ENCODE results near the gene TRPC1. TPM values are rescaled to one million over a fixed set of nuclear protein-coding genes. Genes with fewer than 3 reads are reported as not detected.

TRPC1 gene
- total RNA-seq, 1 donor from 2014 or later, result 21.8 TPM

DNA sequence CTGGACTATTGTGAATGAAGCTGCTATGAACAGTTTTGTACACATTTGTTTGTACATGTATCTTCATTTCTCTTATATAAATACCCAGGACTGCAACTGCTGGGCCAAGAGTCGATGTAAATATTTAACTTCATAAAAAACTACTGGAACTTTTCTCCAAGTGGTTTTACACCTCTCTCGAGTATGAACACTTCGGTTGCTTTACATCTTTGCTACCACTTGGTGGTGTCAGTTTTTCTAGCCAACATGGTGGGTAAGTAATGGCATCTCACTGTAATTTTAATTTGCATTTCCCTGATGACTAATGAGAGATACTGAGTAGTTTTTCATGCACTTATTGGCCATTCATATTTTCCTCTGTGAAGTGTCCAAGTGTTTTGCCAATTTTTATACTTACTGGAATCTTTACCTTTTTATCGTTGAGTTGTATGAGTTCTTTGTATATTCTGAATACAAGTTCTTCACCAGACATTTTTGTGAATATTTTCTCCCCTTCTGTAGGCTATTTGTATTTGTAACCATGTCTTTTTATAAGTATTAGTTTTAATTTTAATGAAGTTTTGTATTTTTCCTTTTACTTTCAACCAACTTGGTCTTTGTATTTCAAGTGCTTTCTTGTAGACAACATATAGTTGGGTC lies 120.6 kb downstream of the TRPC1 start:
- DNase-seq, result no peak

DNA sequence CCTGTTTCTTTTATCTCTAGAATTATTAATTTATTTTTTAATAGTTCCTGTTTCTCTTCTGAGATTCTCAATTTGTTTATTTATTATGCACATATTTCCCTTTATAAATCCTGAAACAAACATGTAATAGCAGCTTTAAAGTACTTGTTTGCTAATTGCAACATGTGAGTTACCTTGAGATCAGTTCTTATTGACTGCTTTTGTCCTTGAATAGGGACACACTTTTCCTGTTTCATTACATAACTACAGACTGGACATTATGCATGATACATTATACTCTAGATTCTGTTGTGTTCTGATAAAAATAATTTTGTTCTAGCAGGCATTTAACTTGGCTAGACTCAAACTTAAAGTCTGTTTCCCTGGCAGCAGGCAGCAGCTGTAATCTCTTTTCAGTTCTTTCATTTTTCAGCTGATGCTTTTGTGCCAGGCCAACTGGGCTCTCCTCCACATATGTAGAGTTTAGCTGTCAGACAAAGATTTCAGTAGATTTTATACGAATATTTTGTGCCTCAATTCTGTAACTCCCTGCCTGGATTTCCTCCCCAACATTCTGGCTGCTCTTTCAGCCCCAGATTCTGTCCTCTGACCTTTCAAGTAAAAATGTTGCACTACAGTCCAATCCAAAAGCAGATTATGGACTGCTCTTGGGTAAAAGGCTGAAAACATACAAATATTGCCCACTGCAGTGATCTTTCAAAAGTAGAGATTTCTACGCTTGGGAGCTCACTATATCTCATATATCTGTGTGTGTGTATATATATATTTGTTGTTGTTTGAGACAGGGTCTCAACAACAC lies 123.1 kb downstream of the TRPC1 start:
- no peak for DNase-seq

GRCh38 chr3:142849148-142849547 lies 125.3 kb downstream of the TRPC1 start:
- no peak for DNase-seq

DNA sequence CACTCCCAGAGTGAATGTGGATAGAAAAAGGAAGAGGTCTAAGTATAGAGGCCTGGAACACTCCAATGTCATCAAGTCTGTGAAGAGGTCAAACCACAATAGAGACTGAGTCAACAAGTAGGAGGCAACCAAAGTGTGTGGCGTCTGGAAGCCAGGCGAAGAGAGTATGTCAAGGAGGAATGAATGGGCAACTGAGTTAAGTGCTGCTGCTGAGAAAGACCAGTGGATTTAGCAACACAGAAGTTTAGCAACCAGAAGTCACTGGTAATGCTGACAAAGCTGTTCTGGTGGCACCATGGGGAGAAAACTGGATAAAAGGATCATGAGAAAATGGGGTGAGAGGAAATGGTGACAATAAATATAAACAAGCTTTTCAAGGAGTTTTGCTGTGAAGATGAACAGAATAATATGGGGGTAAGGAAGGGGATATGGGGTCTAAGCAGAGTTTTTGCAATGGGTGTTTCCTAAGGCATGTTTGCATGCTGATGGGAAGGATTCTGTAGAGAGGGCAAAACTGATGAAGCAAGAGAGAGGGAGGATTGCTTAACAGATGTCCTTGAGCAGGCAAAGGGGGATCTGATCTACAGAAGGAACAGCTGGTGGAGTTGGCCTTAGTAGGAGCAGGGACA lies 126.7 kb downstream of the TRPC1 start:
- no peak for DNase-seq

DNA sequence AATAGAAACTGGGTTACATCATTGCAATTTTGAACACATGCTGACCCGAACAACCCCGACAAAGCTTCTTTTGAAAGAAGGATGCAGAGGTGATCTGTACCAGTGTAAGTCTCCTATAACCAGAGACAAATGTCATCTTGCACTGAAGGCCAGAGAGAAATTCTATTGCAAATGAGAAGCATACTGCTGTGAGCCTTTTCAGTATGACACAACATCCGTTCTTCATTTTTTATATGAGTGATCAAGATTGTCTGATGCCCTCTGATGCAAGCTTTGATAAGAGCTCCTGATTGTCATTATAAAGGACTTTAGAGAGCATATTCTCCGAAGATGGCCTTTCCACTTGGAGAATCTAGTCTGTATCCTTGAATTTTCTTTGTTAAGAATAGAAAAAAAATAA lies 128.2 kb downstream of the TRPC1 start:
- DNase-seq, result no peak

DNA sequence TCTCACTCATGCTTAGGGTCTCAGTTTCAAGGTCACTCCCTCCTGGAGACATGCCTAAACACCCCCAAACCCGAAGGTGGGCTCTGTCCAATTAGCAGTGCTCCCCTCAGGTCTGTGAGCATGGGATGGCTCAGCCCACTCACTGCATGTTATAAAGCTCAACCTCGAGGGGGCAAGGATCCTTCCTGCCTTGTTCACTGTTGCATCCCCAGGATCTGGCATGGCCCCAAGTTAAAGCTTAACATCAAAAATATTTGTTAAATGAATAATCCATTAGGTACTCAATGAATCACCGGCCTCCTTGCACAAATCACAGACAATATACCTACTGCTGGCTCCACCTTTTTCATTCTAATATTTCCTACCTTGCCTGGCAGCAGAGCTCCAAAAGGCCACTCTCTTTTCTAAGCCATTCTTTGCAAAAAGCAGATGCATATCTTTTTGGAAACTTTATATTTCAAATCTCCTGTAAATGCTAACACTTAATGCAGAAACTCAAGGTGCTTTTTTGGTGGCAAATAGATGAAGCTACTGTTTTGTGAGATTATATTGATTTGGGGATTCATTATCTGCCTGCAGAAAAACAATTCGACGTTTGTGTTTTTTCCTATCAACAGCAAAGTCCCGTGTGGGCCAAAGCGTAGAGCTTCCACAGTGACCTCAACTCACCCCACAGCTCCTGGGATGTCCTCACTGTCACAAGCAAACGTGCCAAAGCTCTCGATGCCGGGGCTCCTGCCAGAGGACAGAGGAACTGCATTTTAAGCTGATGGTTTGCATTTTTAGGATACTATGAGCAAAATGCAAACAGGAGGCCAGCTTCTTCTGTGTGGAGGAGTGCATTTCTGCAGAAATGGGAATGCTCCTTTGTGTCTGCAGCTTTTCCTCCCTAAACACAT lies 129.7 kb downstream of the TRPC1 start:
- no peak for DNase-seq

DNA sequence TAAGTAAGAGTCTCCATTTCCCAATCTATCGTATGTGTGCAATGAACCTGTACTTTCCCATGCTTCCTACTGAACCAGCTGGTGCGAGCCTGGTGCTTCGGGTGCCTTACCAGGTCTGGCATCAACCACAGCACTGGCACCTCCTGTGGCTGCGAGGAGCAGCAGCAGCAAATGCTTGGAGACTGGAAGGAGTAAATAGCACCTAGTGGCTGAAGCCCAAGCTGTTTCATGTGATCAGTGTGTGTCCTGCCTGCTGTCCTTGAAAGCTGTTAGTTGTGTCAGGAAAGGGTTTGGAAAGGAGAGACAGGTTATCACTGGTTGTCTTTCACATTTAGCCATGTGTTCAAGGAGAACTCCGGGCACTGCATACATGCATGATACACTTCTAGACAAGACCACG lies 133.2 kb downstream of the TRPC1 start:
- no peak for DNase-seq

Small RNAs within 50 kb of the gene (small RNA-seq; reads per million reads assigned to genes)
- gene RNU7-47P (ENCODE audit: low replicate concordance), result not detected

Other genes starting within 250 kb of the TRPC1 start
- 31.2 TPM for gene ATR, start 145.3 kb upstream of the TRPC1 start, total RNA-seq
- gene PLS1, start 127.6 kb upstream of the TRPC1 start, total RNA-seq, result 1.4 TPM
- gene PCOLCE2, start 165.0 kb downstream of the TRPC1 start, total RNA-seq, result 2.4 TPM
- gene PAQR9, start 239.6 kb downstream of the TRPC1 start, total RNA-seq, result not detected

All from skin of body (tissue), 3 donors.